Endometrial microvascular endothelial cells (primary cell): ENCODE data around the gene TMEM175. TPM values are rescaled to one million over a fixed set of nuclear protein-coding genes. Genes with fewer than 3 reads are reported as not detected.
"Not testable (repeated sequence)": the region's sequence is repeated elsewhere in the genome, so short reads cannot be mapped to it uniquely, and the experiment has no call there.

Source experiments
- in situ Hi-C: cut with HindIII; loops from 2 replicates; pipeline ENCODE4 v1.10.0; 2017; ENCODE audit warnings: low sequenced_read_pairs, low pct_unique_long_range_greater_than_20kb; ENCODE audit errors: inconsistent ontology term
- total RNA-seq: library from RNA; depleted of rRNA; stranded (reverse); fragments of >200 nt; gene quantifications from one replicate; pipeline ENCODE4 v1.2.3, GENCODE V29; 2015; ENCODE audit errors: inconsistent ontology term

Gene TMEM175
- total RNA-seq, 1 donor from 2014 or later: 16.3 TPM

DNA sequence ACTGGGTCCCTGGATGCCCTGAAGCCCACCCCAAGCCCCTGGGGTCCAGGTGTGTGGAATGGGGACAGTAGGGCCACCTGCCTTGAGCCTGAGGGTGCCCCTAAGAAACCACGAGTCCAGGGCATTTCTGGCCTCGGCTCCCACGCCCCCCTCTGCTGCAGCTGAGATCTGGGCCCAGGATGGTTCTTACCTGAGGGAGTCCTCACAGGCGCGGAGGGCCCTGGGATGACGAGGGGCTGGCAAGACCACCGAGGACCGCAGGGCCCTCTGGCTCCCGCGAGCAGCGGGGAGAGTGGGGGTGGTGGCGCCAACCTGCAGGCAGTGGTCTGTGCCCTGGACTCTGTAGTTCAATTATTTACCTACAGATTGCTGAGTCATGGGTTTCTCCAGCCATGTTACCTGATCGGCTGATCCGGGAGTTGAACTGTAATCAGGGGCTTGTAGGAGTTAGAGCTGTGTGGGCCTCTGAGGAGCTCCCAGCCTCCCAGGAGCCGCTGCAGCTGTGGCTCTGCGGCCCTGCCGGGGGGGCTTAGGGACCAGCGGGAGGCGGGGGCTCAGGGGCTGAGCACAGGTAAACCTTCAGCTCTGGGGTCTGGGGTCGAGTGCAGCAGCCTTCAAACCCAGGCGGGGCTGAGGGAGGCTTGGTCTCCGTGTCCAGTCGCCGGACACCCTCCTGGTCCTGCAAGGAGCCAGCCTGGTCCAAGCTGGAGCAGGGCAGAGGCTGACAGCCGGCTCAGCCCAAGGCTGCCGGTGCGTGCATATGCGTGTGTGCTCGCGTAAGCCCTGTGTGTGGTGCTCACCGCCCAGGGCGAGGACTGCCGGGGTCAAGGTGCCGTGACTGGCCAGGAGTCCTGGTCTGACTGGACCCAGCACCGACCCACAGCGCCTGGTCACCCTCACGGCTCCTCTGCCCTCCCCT is 61.1 kb downstream of the TMEM175 start, which contains the start of gene SLC26A1:
SLC26A1 (minus strand) TSS at position 294 of the 919 bp plus-strand sequence. CDS start 1,701 bp downstream, outside the sequence.
- in situ Hi-C loops: no loop called here

DNA sequence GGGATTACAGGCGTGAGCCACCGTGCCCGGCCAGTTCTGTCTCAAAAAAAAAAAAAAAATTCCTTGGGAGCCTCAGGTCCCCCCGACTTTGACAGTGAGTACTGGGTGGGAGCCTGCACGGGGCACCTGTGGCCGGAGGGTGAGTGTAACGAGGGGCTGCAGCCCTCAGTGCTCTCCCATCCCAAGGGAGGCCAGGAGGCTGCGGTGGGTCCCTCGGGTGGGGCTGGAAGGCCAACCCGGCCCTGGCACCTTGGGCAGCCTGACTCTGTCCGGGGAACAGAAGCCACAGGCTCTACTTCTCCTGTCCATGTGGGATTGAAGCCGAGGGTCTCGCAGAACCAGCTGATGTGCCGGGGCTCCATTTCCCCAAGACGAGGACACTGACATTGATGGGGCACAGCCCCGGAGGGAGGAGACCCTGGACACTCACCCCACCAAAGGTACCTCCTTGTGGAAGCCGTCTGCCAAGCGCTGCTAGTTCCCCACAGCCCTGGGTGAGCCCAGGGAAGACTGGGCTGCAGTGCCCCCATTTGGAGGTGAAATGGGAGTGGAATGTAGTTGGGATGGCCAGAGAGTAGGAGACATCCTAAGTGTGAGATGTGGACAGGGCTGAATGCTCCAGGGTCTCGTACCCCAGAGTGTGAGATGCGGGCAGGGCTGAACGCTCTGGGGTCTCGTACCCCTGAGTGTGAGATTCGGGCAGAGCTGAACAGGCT is 63.2 kb downstream of the TMEM175 start:
- in situ Hi-C loops: no loop called here

GRCh38 chr4:996030-996996 is 64.1 kb downstream of the TMEM175 start:
- in situ Hi-C loops: no loop called here

DNA sequence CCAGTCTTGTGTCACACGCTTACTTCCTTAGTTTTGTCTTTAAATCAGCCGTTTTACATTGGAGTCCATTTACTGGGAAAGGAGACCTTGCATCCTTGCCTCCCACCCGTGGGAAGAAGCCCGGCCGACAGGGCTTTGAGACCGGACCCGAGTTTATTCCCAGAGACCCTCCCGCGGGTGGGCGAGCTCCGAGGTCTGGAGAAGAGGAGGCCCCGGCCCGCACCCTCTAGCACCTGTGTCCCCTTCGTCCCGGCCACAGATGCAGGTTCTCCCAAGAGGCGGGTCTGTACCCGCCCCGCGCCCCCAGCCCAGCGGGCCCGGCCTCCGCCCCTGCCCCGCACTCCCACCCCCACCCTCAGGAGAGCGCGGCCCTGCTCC is 64.7 kb downstream of the TMEM175 start:
- in situ Hi-C loops: no loop called here

- in situ Hi-C loops: no loop called here
Measured at GRCh38 chr4:997375-998071, 65.3 kb downstream of the TMEM175 start.

DNA sequence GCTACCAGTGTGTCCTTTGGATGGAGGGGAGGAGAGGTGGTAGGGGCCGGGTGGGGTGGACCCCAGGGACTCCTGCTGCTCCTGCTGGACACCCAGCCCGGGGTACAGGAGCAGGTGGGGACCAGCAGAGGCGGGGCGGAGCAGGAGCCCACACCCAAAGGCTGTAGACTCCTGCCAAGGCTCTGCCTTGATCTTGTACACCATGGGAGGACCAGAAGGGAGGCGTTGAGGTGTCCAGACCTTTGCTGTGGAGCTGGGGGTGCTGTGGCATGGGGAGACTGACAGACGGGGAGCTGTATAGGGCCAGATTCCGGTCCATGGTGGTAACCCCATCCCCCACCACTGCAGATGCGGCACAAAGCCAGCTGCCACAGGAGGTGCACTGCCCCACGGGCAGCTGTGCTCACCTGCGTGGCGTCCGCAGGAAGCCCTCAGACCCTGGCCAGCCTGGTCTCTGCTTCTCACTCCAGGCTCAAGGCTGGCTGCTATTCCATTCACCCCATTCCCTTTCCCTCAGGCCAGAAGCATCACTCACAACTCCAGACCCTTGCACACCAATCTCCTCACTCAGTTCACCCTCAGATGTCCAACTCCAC is 65.9 kb downstream of the TMEM175 start:
- in situ Hi-C loops: no loop called here

GRCh38 chr4:999240-999863 is 67.1 kb downstream of the TMEM175 start:
- in situ Hi-C loops: not testable (repeated sequence)

GRCh38 chr4:999882-1000425 is 67.7 kb downstream of the TMEM175 start:
- in situ Hi-C loops: no loop called here

DNA sequence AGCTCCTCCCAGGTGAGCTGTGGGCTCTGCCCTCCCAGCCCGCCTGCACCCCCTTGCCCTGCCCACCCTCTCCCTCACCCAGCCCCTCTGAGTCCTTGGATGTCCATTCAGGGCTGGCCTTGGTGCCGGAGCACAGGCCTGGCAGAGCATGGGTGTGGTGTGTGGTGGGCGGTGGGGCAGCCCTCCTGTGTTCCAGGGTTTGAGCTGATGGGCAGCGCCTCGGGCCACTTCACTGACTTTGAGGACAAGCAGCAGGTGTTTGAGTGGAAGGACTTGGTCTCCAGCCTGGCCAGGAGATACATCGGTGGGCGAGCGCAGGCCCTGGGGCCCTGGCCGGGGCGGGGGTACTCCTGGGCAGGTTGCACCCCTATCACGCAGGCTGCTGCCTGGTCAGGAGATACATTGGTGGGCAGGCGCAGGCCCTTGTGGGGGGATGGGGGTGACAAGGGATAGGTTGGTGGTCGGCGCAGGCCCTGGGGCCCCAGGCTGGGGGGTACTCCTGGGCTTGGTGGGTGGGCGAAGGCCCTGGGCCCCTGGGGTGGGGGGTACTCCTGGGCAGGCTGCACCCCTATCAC is 68.5 kb downstream of the TMEM175 start:
- in situ Hi-C loops: no loop called here

GRCh38 chr4:1001561-1002130 is 69.4 kb downstream of the TMEM175 start:
- in situ Hi-C loops: no loop called here

DNA sequence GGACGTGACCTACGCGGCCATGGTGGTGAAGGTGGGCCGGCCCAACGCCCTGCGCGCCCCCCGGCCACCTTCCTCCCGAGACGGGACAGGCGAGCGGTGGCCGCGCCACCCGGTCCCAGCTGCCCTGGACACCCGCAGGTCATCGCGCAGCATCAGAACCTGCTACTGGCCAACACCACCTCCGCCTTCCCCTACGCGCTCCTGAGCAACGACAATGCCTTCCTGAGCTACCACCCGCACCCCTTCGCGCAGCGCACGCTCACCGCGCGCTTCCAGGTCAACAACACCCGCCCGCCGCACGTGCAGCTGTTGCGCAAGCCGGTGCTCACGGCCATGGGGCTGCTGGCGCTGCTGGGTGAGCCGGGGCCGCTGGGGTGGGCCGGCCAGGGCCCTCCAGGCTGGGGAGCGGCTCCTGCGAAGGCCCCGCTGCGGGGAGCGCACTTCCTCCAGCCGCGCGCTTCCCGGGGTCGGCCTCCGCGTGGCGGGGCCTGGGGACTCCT is 69.9 kb downstream of the TMEM175 start:
- in situ Hi-C loops: no loop called here

DNA sequence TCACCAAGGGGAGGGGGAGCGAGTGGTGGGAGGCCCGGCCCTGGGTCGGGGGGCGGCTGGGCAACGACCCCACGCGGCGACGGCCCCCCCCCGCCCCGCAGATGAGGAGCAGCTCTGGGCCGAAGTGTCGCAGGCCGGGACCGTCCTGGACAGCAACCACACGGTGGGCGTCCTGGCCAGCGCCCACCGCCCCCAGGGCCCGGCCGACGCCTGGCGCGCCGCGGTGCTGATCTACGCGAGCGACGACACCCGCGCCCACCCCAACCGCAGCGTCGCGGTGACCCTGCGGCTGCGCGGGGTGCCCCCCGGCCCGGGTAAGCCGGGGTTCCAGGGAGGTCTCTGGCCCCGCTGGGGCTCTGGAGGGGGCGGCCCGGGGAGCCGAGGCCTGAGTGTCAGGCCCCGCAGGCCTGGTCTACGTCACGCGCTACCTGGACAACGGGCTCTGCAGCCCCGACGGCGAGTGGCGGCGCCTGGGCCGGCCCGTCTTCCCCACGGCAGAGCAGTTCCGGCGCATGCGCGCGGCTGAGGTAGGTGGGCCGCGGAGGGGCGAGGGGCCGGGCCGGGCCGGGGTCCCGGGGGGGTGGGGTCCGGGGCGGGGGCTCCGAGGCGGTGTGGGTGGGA is 70.5 kb downstream of the TMEM175 start:
- in situ Hi-C loops: no loop called here

DNA sequence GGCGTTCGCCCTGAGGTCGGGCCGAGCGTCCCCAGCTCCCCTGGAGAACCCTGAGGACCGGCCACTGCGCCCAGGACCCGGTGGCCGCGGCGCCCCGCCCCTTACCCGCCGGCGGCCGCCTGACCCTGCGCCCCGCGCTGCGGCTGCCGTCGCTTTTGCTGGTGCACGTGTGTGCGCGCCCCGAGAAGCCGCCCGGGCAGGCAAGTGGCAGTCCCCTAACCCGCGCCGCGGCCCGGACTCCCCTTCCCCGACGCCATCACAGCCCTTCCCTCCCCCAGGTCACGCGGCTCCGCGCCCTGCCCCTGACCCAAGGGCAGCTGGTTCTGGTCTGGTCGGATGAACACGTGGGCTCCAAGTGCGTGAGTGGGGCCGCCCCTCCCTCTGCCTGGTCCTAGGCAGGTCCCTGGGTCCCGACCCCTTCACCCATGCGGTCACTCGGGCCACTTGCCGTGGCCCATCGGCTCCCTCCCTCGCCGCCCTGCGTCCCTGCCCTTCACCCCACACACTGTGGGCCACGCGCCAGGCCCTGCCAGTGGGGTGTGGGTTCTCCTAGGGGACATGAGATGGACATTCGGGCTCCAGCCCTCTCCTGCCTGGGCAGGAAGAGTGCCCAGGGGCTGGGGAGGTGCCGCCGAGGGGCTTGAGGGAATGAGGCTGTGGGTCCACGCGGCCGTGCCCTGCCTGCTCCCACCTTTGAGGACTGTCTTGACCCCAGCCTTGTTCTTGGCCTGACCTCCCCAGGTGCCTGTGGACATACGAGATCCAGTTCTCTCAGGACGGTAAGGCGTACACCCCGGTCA is 71.2 kb downstream of the TMEM175 start:
- in situ Hi-C loops: no loop called here

GRCh38 chr4:1004071-1004418 is 71.8 kb downstream of the TMEM175 start:
- in situ Hi-C loops: no loop called here
